GM18907 (cell line): ENCODE measurements around the gene NBEAL2.
"Not testable (repeated sequence)": the region's sequence is repeated elsewhere in the genome, so short reads cannot be mapped to it uniquely, and the experiment has no call there.

Source experiments
- ATAC-seq: cut with Tn5 transposase; IDR thresholded peaks from one replicate; pipeline ENCODE4 v1.9.1; 2021; ENCODE audit warnings: mild to moderate bottlenecking, moderate library complexity; ENCODE audit not compliant: unreplicated experiment

The NBEAL2 gene

GRCh38 chr3:47010111-47010712 lies 30.7 kb downstream of the NBEAL2 start:
- no peak for ATAC-seq

DNA sequence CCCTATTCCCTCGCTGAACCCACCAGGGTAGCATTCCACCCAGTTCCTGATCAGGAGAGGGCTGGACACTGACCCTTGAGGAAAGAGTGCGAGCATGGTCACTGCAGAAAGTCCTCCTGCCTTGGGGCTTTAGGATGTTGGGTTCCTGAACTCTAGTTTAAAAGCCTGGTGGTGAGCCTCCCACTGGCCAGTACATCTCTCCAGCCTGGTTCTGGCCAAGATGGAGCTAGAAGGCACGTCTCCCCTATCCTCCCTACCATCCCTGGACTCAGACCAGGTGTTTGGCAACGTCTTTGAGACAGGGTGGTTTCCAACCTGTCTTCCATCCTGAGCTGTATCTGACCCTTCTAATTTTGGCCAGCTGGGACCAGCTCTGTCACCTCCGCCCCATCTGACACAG lies 31.4 kb downstream of the NBEAL2 start:
- ATAC-seq, result no peak

GRCh38 chr3:47011371-47011770 lies 31.9 kb downstream of the NBEAL2 start:
- ATAC-seq, result no peak

- no peak for ATAC-seq
Observed at GRCh38 chr3:47012342-47013230, 33.1 kb downstream of the NBEAL2 start.

DNA sequence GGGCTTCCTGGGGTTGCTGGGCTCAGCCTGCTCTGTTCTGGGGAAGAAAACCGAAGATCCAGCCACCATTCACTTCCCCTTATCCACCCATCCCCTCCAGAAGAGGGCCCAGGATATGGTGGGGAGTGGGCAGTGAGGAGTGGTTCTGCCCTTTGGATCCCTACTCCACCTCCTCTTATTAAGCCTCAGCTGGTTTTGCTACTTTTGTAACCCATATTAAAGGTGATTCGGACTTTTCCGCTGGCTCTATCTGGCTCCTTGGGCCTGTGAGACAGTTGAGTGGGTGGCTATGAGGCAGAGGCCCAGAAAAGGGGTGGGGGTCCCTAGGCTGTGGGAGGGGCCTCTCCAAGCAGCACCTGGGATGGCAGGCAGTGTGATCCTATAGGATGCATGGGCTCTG lies 33.8 kb downstream of the NBEAL2 start:
- no peak for ATAC-seq

GRCh38 chr3:47014036-47014435 lies 34.6 kb downstream of the NBEAL2 start:
- no peak for ATAC-seq

GRCh38 chr3:47015151-47015550 lies 35.7 kb downstream of the NBEAL2 start:
- ATAC-seq, result no peak

- no peak for ATAC-seq
Observed at GRCh38 chr3:47016086-47016933, 36.8 kb downstream of the NBEAL2 start.

DNA sequence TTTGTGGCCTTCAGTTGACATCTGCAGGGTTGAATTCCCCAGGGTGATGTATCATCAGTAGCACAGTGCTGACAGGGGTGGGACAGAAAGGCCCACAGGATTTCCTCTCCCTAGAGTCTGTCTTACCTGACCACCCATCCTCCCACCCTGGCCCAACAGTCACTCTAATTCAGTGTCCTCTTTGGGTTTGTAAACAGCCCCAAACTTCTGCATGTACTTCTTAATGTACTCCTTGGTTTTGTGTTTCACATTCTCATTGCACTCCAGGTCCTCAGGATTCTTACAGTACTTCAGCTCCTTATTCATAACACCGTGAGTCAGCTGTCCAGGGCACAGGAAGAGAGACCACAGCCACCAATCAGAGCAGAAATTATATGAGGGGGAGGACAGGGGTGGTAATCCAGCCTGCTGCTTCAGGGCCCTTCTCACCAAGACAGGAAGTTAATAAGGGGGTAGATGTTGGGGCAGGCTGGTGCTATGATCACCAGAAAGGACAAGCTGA lies 37.5 kb downstream of the NBEAL2 start:
- peak; percentile 64 for ATAC-seq

GRCh38 chr3:47017504-47018268 lies 38.2 kb downstream of the NBEAL2 start:
- ATAC-seq, result no peak

GRCh38 chr3:47018269-47018611 lies 38.8 kb downstream of the NBEAL2 start:
- ATAC-seq, result no peak

GRCh38 chr3:47019201-47019600 lies 39.7 kb downstream of the NBEAL2 start:
- ATAC-seq, result peak; percentile 43

- no peak for ATAC-seq
Observed at GRCh38 chr3:47020311-47020710, 40.8 kb downstream of the NBEAL2 start.

GRCh38 chr3:47022641-47023071 lies 43.2 kb downstream of the NBEAL2 start:
- ATAC-seq, result no peak

- no peak for ATAC-seq
Observed at GRCh38 chr3:47024932-47025331, 45.5 kb downstream of the NBEAL2 start.

DNA sequence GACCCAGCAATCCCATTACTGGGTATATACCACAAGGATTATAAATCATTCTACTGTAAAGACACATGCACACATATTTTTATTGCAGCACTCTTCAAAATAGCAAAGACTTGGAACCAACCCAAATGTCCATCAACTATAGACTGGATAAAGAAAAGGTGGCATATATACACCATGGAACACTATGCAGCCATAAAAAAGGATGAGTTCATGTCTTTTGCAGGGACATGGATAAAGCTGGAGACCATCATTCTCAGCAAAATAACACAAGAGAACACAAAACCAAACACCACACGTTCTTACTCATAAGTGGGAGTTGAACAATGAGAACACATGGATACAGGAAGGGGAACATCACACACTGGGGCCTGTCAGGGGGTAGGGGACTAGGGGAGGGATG lies 47.0 kb downstream of the NBEAL2 start:
- not testable (repeated sequence) for ATAC-seq

GRCh38 chr3:47028146-47028545 lies 48.7 kb downstream of the NBEAL2 start:
- ATAC-seq, result no peak

DNA sequence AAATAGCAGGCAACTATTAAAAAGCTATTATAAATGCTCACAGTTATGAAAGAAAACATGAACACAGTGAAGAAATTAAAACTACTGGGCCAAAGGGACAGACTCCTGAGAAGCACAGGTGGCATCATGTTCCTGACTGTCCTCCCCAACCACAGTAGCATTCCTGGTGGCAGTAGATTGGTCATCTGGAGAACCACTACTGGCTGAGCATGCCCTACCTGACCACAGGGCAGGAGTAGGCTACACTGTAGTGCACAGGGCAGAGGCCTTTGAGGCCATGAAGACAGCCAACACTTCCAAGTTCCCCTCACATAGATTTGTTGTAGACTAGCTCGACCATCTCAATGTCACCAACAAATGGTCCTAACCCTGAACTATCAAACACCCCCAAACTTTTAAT lies 49.2 kb downstream of the NBEAL2 start:
- ATAC-seq, result no peak

DNA sequence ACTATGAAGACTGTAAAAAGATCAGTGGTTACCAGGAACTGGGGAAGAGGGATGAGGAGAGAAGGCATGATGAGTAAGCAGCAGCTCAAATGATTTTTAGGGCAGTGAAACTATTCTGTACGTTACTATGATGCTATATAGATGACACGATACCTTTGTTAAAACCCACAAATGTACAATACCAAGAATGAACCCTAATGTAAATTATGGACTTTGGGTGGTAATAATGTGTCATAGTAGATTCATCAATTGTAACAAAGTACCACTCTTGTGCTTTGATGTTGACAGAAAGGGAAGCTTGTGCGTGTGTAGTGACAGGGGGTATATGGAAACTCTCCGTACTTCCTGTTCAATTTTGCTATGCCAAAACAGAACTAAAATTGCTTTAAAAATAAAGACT lies 51.6 kb downstream of the NBEAL2 start:
- not testable (repeated sequence) for ATAC-seq

- ATAC-seq, result no peak
Observed at GRCh38 chr3:47034868-47035489, 55.5 kb downstream of the NBEAL2 start.
